HG02884 (cell line): ENCODE data around the gene SIX2.

Experiments
- ATAC-seq: cut with Tn5 transposase; IDR thresholded peaks from one replicate; pipeline ENCODE4 v1.9.1; 2021; ENCODE audit warnings: mild to moderate bottlenecking, moderate library complexity; ENCODE audit not compliant: unreplicated experiment

Gene SIX2

GRCh38 chr2:45024097-45024496 is 14.8 kb upstream of the SIX2 start:
- ATAC-seq: no peak

DNA sequence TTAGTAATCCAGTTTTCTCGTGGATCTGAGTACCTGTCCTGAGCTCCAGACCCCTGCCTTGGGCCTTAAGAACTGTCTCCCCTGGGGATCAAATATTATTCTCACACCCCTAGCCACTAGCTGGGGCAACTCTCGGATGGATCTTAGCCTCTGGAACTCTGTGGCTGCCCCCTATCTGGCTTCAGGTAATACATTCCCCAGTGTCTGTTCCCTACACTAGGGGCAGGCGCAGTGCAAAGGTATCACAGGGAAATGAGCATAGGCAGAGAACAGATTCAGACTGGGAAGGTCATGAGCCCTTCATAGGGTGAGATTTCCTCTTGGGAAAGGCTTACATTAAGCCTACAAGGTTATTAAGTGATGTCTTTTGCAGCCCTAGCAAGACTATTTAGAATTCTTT is 11.2 kb upstream of the SIX2 start:
- ATAC-seq: no peak

- ATAC-seq: no peak
Measured at GRCh38 chr2:45018023-45018422, 8.8 kb upstream of the SIX2 start.

- ATAC-seq: no peak
Measured at GRCh38 chr2:45014831-45015230, 5.6 kb upstream of the SIX2 start.

GRCh38 chr2:45014016-45014702 is 4.9 kb upstream of the SIX2 start:
- ATAC-seq: no peak

- no peak for ATAC-seq
Measured at GRCh38 chr2:45013229-45014015, 4.2 kb upstream of the SIX2 start.

DNA sequence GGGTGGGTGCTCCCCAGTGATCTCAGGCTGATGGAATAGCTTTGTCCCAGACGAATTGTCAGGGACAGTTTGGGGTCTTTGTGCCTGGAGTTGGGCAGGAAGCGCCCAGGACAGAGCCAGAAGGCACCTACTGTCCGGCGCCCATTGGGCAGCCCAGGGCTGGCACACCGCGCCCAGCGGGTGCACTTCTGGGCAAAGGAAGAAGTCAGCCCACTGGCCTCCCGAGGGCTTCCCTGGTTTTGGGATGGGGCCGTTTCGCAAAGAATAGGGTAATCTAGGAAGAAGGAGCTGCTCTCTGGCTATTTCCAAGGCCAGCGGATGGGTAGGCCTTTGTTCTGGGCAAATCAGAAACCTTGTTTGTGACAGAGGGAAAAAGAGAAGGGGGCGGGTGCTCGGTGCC is 3.5 kb upstream of the SIX2 start:
- ATAC-seq: no peak

GRCh38 chr2:45011621-45012602 is 2.7 kb upstream of the SIX2 start:
- no peak for ATAC-seq

GRCh38 chr2:45011121-45011520 is 1.9 kb upstream of the SIX2 start:
- ATAC-seq: no peak

DNA sequence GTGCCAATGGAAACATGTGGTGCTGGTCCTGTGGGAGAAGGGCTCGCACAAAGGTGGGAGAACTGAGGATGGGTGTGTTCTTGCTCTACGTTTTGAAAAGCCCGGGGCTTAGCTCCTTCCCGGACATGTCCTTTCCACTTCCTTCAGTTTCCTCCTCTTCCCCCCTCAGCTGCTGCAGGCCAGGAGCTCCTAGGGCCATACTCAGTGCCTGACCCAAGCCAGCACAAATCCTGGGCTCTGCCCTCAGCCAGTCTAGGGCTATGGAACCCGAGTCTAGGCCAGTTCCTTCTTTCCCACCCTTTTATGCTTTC is 1.4 kb upstream of the SIX2 start:
- ATAC-seq: no peak

DNA sequence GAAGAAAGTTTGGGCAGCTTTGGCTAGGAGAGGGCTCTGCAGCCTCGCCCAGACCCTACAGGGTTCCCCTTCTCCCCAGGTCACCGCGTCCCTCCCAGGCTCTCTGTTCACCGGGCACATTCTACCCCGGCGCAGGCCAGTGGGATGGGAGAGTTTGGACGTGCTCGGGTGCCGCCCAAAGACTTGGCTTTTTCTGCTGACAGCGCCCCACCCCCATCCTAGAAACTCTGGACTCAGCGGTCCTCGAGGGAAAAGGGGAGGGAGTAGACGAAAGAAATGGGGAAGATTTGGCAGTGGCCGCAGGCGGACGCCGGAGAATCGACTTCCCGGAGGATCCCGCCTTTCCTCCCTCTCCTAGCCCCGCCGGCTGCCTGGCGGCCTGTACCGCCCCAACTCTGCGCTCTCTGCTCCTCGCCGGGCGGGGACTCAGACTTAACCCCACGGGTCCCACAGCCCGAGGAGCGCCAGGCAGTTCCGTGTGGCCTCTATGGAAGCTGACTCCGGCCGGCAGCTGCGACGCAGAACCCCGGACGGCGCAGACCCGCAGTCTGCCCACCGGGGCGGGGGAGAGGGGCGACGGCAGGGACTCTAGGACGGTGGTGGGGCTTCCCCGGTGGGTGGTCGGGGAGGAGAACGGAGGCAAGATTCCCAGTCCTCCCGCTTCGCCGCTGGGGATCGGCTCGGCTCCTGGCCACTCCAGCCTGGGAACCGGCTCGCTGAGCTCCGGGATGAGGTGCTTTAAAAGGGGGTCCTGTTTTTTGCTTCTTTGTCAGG is 863 bp upstream of the SIX2 start:
- no peak for ATAC-seq

- ATAC-seq: no peak
Measured at GRCh38 chr2:45008296-45009129, 739 bp downstream of the SIX2 start.

DNA sequence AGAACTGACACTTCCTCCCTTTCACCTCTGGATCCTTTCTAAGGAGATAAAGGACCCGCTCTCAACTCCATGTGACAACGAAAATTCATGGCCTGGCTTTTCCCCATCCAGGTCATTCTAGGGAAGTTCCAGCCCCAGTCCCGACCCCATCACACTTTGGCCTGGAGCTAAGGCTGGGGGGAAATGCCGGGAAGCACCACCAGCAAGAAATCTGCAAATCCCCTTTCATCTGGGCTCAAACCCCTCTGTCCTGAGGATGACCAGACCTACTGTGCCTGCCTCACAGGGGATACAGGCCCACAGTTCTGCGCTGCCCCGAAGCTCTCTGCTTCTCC is 1.3 kb downstream of the SIX2 start:
- no peak for ATAC-seq

DNA sequence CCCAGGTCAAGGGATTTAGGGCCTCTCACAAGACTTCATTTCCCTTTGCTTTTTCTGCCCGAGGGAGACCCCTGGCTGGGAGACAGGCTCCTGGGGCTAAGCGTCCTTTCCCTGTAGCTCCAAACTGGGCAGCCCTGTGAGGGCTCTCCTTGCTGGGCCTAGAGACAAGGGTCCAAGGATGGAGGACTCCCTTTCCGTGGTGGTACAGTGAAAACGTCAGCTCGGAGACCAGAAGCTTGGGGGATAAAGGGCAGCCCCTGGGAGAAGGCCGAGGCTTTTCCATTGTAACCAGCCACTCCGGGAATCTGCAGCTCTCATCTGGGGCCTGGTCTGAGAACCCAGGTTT is 2.3 kb downstream of the SIX2 start:
- ATAC-seq: no peak

DNA sequence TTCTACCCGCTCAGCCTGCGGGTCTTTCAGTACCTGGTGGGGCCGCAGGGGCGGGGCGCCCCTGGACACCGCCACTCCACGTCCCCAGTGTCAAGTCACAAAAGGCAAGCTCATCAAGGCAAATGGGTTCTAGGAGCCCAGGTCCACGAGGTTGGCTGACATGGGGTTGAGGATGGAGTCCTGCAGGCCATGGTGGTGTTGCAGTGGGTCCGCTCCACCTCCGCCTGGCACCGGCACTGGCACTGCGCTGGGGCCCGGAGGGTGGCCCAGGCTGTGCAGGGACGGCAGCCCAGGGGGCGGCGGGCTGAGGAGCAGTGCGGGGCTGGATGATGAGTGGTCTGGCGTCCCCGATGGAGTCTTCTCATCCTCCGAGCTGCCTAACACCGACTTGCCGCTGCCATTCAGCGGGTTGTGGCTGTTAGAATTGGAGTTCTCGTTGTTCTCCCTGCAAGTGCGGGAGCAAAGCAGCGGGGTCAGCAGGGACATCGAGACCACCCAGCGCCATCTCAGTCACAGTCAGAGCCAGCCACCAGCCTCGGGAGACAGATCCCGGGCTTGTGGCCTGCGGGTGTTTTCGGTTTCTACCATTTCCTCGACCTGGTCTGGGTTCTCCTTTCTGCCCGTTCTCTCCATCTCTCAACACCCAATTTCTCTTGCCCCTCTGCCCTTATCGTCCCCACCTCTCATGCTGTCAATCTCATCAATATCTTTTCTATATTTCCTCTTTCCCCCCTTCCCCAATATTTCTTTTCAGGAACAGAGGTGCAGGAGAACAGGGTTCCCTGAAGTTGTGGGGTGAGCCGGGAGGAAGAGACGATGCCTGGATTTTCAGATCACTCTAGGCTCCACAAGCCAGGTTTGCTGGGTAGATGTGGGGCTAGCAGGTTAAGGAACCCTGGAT is 3.0 kb downstream of the SIX2 start:
- ATAC-seq: no peak

GRCh38 chr2:45005261-45006002 is 3.8 kb downstream of the SIX2 start:
- ATAC-seq: no peak

DNA sequence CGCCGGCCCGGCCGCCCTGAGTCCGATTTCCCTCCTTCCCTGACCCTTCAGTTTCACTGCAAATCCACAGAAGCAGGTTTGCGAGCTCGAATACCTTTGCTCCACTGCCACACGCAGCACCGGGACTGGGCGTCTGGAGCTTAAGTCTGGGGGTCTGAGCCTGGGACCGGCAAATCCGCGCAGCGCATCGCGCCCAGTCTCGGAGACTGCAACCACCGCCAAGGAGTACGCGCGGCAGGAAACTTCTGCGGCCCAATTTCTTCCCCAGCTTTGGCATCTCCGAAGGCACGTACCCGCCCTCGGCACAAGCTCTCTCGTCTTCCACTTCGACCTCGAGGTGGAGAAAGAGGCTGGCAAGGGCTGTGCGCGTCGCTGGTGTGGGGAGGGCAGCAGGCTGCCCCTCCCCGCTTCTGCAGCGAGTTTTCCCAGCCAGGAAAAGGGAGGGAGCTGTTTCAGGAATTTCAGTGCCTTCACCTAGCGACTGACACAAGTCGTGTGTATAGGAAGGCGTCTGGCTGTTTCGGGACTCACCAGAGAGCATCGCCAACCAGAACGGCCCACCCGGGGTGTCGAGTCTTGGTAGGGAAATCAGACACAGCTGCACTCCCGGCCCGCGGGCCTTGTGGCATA is 4.6 kb downstream of the SIX2 start:
- no peak for ATAC-seq
